ENCODE results near the gene DNAH10.

DNAH10 gene

DNA sequence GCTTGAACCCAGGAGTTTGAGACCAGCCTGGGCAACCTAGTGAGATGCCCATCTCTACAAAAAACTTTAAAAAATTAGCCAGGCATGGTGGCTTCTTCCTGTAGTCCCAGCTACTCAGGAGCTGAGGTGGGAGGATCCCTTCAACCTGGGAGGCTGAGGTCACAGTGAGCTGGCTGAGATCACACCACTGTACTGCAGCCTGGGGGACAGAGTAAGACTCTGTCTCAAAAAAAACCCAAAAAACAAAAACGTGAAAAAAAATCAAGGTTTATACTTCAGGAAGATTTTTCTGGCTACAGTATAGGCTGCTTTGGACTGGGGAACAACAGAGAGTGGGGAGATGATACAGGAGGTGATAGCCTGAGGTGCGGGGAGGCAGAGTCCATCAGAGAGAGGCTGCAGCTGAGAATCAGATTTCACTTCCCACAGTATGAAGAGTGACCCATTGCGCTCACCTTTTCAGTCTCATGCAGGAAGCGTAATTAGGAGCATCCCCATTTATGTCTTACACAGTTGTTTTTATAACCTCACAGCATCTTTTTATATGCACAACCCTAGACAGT, 28.9 kb downstream of the DNAH10 start:
- DNase-seq (ENCODE audit: low read depth in 2 of 2): no peak
- no peak for TF ChIP-seq CTCF (IDR thresholded peaks at IDR 0.05; ENCODE audit: low read depth, low read length)
- no peak overlapping the region for H3K4me3 ChIP-seq (replicated peaks in 1 of 2; ENCODE audit: low read depth in 2 of 2, low read length in 2 of 2)

DNA sequence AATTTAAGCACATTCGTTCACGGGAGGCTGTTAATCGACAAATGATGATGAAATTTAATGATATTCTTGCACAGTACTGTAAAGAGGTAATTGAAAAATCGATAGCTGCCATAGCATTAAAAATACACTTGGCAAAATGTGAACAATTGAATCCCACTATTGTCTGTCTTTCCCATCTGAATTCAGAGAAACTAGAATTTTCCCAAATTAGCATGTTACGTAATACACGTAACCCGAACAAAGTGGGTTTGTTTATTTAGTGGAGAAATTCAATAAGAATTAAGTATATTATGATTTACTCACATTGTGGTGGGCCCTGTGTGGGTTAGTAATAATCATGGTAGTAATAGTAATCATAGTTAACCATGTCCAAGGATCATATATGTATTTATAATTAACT, 31.9 kb downstream of the DNAH10 start:
- no peak overlapping the region for H3K4me3 ChIP-seq (replicated peaks in 1 of 2; ENCODE audit: low read depth in 2 of 2, low read length in 2 of 2)
- no peak for DNase-seq (ENCODE audit: low read depth in 2 of 2)
- TF ChIP-seq CTCF (IDR thresholded peaks at IDR 0.05; ENCODE audit: low read depth, low read length): no peak

DNA sequence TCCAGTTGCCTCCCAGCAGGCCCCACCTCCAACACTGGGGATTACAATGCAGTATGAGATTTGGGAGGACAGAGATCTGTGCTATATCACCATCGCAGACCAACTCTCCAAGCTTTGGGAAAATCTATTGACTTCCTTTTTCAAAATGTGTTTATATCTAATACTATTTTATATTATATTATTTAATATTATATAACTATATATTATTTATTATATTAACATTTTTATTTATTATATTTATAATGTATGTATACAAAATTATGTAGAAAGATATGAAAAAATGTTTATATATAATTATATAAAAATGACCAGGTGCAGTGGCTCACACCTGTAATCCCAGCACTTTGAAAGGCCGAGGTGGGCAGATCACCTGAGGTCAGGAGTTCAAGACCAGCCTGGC, 36.4 kb downstream of the DNAH10 start:
- DNase-seq (ENCODE audit: low read depth in 2 of 2): no peak
- no peak overlapping the region for H3K4me3 ChIP-seq (replicated peaks in 1 of 2; ENCODE audit: low read depth in 2 of 2, low read length in 2 of 2)
- TF ChIP-seq CTCF (IDR thresholded peaks at IDR 0.05; ENCODE audit: low read depth, low read length): no peak

DNA sequence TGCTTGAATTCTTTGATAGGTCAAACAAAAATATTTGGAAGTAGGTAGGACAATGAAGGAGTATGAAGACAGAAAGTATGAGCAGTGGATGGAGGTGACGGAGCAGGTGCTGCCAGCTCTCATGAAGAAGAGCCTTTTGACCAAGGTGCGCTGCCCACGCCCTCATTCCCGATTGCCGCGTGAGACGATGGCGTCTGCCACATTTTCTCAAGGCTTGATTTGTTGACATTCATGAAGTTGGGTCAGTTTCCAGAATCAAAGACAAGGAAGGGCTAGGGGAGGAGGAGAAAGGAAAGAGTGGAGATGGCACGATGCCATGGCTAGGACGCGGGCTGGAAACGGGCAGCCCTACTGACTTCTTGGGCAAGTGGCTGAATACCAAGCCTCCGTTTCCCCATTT, 37.1 kb downstream of the DNAH10 start:
- no peak for TF ChIP-seq CTCF (IDR thresholded peaks at IDR 0.05; ENCODE audit: low read depth, low read length)
- DNase-seq (ENCODE audit: low read depth in 2 of 2): no peak
- H3K4me3 ChIP-seq (replicated peaks in 1 of 2; ENCODE audit: low read depth in 2 of 2, low read length in 2 of 2): no peak overlapping the region

GRCh38 chr12:123801573-123802178, 39.6 kb downstream of the DNAH10 start:
- no peak overlapping the region for H3K4me3 ChIP-seq (replicated peaks in 1 of 2; ENCODE audit: low read depth in 2 of 2, low read length in 2 of 2)
- TF ChIP-seq CTCF (IDR thresholded peaks at IDR 0.05; ENCODE audit: low read depth, low read length): peak; percentile 42
- peak; percentile 24 to 49 for DNase-seq (ENCODE audit: low read depth in 2 of 2)

- no peak for DNase-seq (ENCODE audit: low read depth in 2 of 2)
- no peak overlapping the region for H3K4me3 ChIP-seq (replicated peaks in 1 of 2; ENCODE audit: low read depth in 2 of 2, low read length in 2 of 2)
- no peak for TF ChIP-seq CTCF (IDR thresholded peaks at IDR 0.05; ENCODE audit: low read depth, low read length)
Observed at GRCh38 chr12:123805173-123805572, 43.1 kb downstream of the DNAH10 start.

DNA sequence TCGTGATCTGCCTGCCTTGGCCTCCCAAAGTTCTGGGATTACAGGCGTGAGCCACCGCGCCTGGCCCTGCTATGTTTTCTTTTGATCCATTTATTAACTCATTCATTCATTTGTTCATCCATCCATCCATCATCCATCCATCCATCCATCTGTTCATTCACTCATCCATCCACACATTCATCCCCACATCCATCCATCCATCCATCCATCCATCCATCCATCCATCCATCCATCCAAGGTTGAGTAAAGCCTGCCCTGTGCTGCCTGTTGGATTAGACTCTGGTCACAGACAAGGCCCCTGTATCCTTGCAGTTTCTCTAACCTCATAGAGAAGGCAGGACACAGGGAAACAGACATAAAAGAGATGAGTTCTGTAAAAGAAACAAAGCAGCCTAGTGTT, 44.9 kb downstream of the DNAH10 start:
- no peak overlapping the region for H3K4me3 ChIP-seq (replicated peaks in 1 of 2; ENCODE audit: low read depth in 2 of 2, low read length in 2 of 2)
- DNase-seq (ENCODE audit: low read depth in 2 of 2): no peak
- no peak for TF ChIP-seq CTCF (IDR thresholded peaks at IDR 0.05; ENCODE audit: low read depth, low read length)
